Activated CD4-positive, alpha-beta memory T cell treated with anti-CD3 and anti-CD28 coated beads, Interleukin-2, amount 10 ng/mL, durations not matched to agents 7 days and 5 days (primary cell): Measurements from ENCODE around the gene ZBBX. TPM values are rescaled to one million over a fixed set of nuclear protein-coding genes. Genes with fewer than 3 reads are reported as not detected.

Source experiments
- CTCF ChIA-PET: fragments of 350-600 bp; sonication (Branson Sonifier 250); formaldehyde crosslinking; loops from one replicate; lab custom pipeline; 2021; ENCODE audit warnings: antibody characterized with exemption, inconsistent platforms; lab: Charles Lee
- POLR2A ChIA-PET: fragments of 350-600 bp; sonication (Branson Sonifier 250); formaldehyde crosslinking; loops from one replicate; lab custom pipeline; 2021; ENCODE audit warnings: antibody characterized with exemption; lab: Charles Lee
- DNase-seq: peaks from one replicate; pipeline ENCODE4 v3.0.0-alpha.2; 2020
- H3K27ac Mint-ChIP-seq: one replicate; pipeline ENCODE4 v1.8.0; 2021; ENCODE audit warnings: mild to moderate bottlenecking, mixed read lengths
- H3K27me3 Mint-ChIP-seq: one replicate; pipeline ENCODE4 v1.8.0; 2021; ENCODE audit warnings: mixed read lengths
- H3K36me3 Mint-ChIP-seq: one replicate; pipeline ENCODE4 v1.8.0; 2021; ENCODE audit warnings: low read depth, mixed read lengths
- H3K4me1 Mint-ChIP-seq: one replicate; pipeline ENCODE4 v1.8.0; 2021; ENCODE audit warnings: mixed read lengths
- H3K4me3 Mint-ChIP-seq: one replicate; pipeline ENCODE4 v1.8.0; 2021; ENCODE audit warnings: mild to moderate bottlenecking, mixed read lengths
- H3K9me3 Mint-ChIP-seq: one replicate; pipeline ENCODE4 v1.8.0; 2021; ENCODE audit warnings: mixed read lengths
- total RNA-seq, 2 experiments: library from RNA; stranded (reverse); gene quantifications; one replicate each; pipeline ENCODE4 v1.2.3, GENCODE V29; 2021

The ZBBX gene
- total RNA-seq, 2 experiments from 2014 or later: not detected

- Mint-ChIP-seq H3K36me3 (no peaks in the 10 kb centered on the region), H3K27me3 (no peaks in the 10 kb centered on the region), H3K27ac (no peak overlapping the region), H3K4me3 (no peak overlapping the region), H3K9me3 (no peaks in the 10 kb centered on the region), H3K4me1 (no peaks in the 10 kb centered on the region)
- ChIA-PET CTCF (interaction anchor here (0.9 kb wide), 1 partner anchor 9 kb away, joined by 3 read pairs; no protein-coding TSS in a partner anchor), POLR2A (no interaction called here)
- DNase-seq: no peak
These were observed 91.4 kb downstream of the ZBBX start for GRCh38 chr3:167288737-167289136.

- Mint-ChIP-seq H3K9me3 (no peaks in the 10 kb centered on the region), H3K4me1 (no peaks in the 10 kb centered on the region), H3K4me3 (no peak overlapping the region), H3K36me3 (no peaks in the 10 kb centered on the region), H3K27ac (no peak overlapping the region), H3K27me3 (no peaks in the 10 kb centered on the region)
- ChIA-PET POLR2A (no interaction called here), CTCF (no interaction called here)
- DNase-seq: no peak
These were observed 92.8 kb downstream of the ZBBX start for GRCh38 chr3:167287308-167287707.

GRCh38 chr3:167274141-167274874 lies 105.8 kb downstream of the ZBBX start:
- H3K27me3 Mint-ChIP-seq: no peaks in the 10 kb centered on the region
- POLR2A ChIA-PET: no interaction called here

GRCh38 chr3:167253037-167253436 lies 127.1 kb downstream of the ZBBX start:
- Mint-ChIP-seq H3K4me1 (no peaks in the 10 kb centered on the region), H3K36me3 (no peaks in the 10 kb centered on the region), H3K27ac (no peak overlapping the region)

More at GRCh38 chr3:167274141-167274874, 105.8 kb downstream of the ZBBX start:
- DNase-seq: no peak
- Mint-ChIP-seq H3K9me3 (peaks cover 2% of the 10 kb centered on the region), H3K4me1 (no peaks in the 10 kb centered on the region), H3K36me3 (no peaks in the 10 kb centered on the region), H3K4me3 (no peak overlapping the region), H3K27ac (no peak overlapping the region)
- CTCF ChIA-PET: no interaction called here

GRCh38 chr3:167251678-167252077 lies 128.4 kb downstream of the ZBBX start:
- DNase-seq: no peak
- Mint-ChIP-seq H3K27me3 (no peaks in the 10 kb centered on the region), H3K4me1 (no peaks in the 10 kb centered on the region), H3K27ac (no peak overlapping the region), H3K9me3 (no peaks in the 10 kb centered on the region), H3K36me3 (no peaks in the 10 kb centered on the region), H3K4me3 (no peak overlapping the region)
- CTCF ChIA-PET: no interaction called here
- POLR2A ChIA-PET: no interaction called here

More at GRCh38 chr3:167253037-167253436, 127.1 kb downstream of the ZBBX start:
- Mint-ChIP-seq H3K9me3 (no peaks in the 10 kb centered on the region), H3K27me3 (no peaks in the 10 kb centered on the region), H3K4me3 (no peak overlapping the region)
- no peak for DNase-seq
- ChIA-PET CTCF (no interaction called here), POLR2A (no interaction called here)

DNA sequence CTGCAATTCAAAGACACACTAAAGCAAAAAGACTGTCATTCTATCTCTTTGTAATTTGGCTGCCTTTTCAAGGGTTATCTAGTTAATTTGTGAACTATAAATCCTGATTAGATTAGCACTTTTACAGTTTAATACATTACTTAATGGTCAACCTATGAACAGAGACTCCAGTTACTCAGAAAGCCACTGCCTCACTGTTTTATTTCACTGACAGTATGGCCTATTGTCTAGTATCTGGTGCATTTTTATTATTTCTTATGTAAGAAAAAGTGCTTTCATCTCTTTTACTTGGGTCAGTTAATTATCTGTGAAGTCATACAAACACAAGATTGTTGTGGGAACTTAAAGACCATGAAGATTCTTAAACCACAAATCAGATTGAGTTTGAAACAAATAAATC lies 133.8 kb downstream of the ZBBX start:
- Mint-ChIP-seq H3K27ac (no peak overlapping the region), H3K9me3 (no peaks in the 10 kb centered on the region), H3K4me1 (no peaks in the 10 kb centered on the region), H3K4me3 (no peak overlapping the region), H3K36me3 (no peaks in the 10 kb centered on the region), H3K27me3 (no peaks in the 10 kb centered on the region)
- POLR2A ChIA-PET: no interaction called here
- CTCF ChIA-PET: no interaction called here
- no peak for DNase-seq

DNA sequence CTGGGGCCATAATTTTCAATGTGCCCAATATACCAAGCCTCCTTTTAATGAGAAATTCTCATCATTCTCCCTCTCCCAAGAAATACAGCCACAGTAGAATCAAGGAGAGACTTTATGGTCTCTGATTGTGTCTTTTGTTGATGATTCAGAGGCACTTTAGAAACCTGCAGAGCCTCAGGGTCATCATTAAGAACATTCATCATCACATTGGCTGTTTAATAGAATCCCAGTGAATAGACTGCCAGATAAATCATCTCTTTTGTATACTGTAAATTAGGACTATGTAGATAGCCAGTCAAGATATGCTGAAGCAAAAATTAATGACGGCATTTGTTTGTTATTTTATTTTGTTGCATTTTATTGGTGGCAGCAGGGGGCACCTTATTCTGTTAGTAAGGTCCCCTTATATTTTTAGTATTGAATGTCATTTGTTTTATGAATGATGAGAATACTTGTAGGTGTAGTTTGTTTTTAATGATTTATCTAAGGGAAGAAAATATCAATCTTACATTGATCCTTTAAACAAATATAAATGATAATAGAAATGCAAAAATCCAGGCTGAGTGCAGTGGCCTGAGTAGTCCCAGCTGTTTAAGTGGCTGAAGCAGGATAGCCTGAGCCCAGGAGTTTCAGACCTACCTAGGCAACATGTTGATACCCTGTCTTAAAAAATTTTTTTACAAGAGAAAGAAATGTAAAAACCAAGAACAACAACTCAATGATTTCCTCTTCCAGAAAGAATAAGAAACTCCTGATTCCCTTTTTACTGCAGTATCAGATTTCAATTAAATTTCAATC lies 138.8 kb downstream of the ZBBX start:
- H3K36me3 Mint-ChIP-seq: no peaks in the 10 kb centered on the region
- H3K4me3 Mint-ChIP-seq: no peak overlapping the region
- H3K9me3 Mint-ChIP-seq: no peaks in the 10 kb centered on the region
- no peaks in the 10 kb centered on the region for H3K4me1 Mint-ChIP-seq
- ChIA-PET POLR2A (no interaction called here), CTCF (no interaction called here)
- H3K27ac Mint-ChIP-seq: no peak overlapping the region
- no peak for DNase-seq
- H3K27me3 Mint-ChIP-seq: no peaks in the 10 kb centered on the region

- CTCF ChIA-PET: no interaction called here
- no peaks in the 10 kb centered on the region for H3K36me3 Mint-ChIP-seq
- no peaks in the 10 kb centered on the region for H3K4me1 Mint-ChIP-seq
- DNase-seq: no peak
- H3K27ac Mint-ChIP-seq: no peak overlapping the region
- H3K4me3 Mint-ChIP-seq: no peak overlapping the region
- H3K27me3 Mint-ChIP-seq: no peaks in the 10 kb centered on the region
- POLR2A ChIA-PET: no interaction called here
- H3K9me3 Mint-ChIP-seq: peaks cover 3% of the 10 kb centered on the region
These were observed 152.0 kb downstream of the ZBBX start for GRCh38 chr3:167228135-167228534.

DNA sequence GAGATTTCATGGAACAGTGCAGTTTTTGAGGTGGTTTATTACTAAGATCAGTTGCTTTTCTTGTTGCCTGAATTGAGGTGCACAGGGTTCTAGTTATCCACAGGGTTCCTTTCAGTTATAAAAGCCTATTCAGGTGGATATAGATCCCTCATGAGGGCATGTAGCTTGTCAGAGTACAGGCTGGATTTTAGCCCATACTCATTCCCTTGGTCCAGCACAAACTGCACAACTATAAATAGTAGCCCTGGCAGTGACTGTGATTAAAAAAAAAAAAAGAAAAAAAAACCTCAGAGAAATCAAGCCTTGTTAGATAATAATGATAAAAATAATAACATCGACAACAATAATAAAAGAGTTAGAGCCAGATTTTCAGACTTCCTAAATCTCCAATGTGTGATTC lies 154.3 kb downstream of the ZBBX start:
- H3K4me1 Mint-ChIP-seq: no peaks in the 10 kb centered on the region
- no peaks in the 10 kb centered on the region for H3K27me3 Mint-ChIP-seq
- H3K36me3 Mint-ChIP-seq: no peaks in the 10 kb centered on the region
- DNase-seq: no peak
- H3K9me3 Mint-ChIP-seq: peaks cover 3% of the 10 kb centered on the region
- CTCF ChIA-PET: no interaction called here
- POLR2A ChIA-PET: no interaction called here
- no peak overlapping the region for H3K4me3 Mint-ChIP-seq
- no peak overlapping the region for H3K27ac Mint-ChIP-seq

GRCh38 chr3:167209011-167209410 lies 171.1 kb downstream of the ZBBX start:
- ChIA-PET POLR2A (no interaction called here), CTCF (no interaction called here)
- Mint-ChIP-seq H3K4me3 (no peak overlapping the region), H3K27me3 (no peaks in the 10 kb centered on the region), H3K36me3 (no peaks in the 10 kb centered on the region), H3K4me1 (no peaks in the 10 kb centered on the region), H3K9me3 (no peaks in the 10 kb centered on the region), H3K27ac (no peak overlapping the region)
- no peak for DNase-seq

DNA sequence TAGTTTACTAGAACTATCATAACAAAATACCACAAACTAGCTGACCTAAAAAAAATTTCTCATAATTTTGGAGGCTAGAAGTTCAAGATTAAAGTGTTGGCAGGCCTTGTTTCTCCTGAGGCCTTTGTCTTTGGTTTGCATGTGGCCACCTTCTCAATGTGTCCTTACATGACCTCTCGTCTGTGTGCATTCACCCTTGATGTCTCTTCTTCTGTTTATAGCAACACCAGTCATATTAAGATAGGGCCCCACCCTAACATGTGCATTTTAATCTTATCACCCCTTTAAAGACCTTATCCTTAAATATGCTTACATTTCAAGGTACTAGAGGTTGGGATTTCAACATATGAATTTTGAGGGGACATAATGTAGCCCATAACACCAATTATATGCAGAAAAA lies 177.0 kb downstream of the ZBBX start:
- Mint-ChIP-seq H3K4me3 (no peak overlapping the region), H3K27me3 (no peaks in the 10 kb centered on the region), H3K4me1 (no peaks in the 10 kb centered on the region), H3K36me3 (no peaks in the 10 kb centered on the region), H3K9me3 (no peaks in the 10 kb centered on the region), H3K27ac (no peak overlapping the region)
- ChIA-PET CTCF (no interaction called here), POLR2A (no interaction called here)
- no peak for DNase-seq

- Mint-ChIP-seq H3K9me3 (no peaks in the 10 kb centered on the region), H3K4me1 (no peaks in the 10 kb centered on the region), H3K27ac (no peak overlapping the region), H3K4me3 (no peak overlapping the region), H3K36me3 (no peaks in the 10 kb centered on the region), H3K27me3 (no peaks in the 10 kb centered on the region)
- ChIA-PET POLR2A (no interaction called here), CTCF (no interaction called here)
- no peak for DNase-seq
These were observed 181.0 kb downstream of the ZBBX start for GRCh38 chr3:167198949-167199600.
